ENCODE data around the gene TXNDC11.

The TXNDC11 gene

DNA sequence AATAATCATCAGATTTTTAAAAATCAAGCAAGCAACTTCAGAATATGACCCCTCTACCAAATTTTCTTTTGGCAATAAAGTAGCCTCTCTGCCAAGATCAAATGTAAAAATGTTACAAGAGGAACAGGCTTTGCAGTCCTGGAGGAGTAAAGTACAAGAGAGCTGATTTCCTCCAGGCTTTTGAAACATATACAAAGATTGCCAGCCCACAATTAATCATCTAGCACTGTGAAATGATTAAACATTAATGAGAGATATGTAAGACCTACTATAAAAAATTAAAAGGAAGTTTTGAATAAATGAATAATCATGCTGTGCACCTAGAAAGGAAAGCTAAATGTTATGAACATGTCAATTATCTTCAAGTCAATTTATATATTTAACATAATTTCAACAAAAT, 26.3 kb downstream of the TXNDC11 start:
- no peak for DNase-seq

DNA sequence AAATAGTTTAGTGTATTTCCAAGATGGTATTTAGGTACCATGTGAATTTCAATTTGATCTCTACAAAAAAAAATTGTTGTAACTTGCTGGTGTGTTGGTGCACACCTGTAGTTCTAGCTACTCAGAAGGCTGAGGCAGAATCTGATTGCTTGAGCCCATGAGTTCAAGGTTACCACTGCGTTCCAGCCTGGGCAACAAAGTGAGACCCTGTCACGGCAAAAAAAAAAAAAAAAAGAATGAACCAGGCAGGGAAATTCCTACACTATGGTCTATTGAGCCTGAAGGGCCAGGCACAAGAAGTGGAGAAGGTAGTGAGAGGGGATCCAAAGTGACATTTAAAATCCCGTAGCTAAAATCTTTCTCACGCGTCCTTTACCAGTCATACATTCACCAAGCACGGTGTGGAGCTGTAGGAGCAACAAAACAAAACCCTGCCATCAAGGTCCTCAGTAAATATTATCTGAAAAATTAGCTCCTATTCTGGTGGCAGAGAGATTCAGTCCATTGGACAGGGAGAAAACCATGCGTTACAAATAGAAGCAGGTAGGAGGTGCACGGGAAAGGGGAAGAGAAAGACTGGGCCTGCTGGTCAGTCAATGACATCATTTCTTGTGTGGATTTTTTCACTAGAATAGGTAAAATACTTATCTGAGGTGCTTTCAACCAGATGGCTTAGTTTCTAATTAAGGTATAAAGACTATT, 27.3 kb downstream of the TXNDC11 start:
- DNase-seq, result no peak

DNA sequence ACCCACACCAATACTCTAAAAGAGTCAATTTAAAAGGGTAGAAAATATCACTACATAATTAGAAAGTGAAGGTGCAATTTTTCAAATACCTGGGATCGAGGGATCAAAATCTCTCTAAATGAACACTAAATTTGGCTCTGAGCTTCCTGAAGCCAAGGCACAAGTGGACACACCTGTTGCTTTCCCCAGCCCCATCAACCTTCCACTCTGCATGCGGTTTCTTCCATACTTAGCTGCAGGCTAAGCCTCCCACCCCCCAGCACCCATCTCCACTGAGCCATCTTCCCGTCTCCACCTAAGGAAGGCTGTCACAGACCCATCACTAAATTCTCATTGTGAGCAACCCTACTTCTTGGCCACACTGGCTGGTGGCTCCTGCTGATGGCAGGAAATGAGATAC, 30.5 kb downstream of the TXNDC11 start:
- DNase-seq, result no peak

DNA sequence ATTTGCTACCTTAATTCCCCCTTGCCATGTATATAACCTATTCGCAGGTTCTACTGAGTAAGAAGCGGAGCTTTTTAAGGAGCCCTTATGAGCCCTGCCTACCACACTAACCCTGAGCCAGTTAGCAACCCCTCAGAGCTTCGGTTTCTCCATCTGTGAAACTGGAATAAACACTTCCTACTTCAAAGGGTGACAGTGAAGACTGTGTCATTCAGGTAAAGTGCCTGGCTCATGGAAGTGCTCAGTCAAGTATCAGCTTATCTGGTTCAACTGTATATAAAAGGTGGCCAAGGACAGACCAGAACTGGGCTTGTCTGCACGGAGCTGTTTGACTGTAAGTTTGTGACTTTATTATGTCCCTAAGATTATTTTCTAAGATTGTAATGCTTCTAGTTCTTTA, 31.0 kb downstream of the TXNDC11 start:
- DNase-seq, result no peak

DNA sequence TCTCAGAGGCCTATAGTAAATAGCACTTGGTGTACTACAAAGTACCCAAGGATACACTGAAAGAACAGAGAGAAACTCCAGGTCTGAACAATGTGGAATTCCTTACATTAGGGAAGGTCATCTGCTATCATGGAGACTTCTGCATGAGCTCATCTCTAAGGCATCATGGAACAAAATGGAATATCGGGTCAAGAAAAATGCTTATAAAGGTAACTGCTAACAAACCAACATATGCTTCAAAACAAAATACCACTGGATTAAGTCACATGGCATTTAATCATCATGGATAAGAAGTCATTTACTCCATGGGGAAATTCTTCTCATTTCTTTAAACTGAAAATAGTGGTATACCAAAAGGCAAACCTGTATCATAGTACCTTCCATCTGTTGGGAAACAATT, 34.2 kb downstream of the TXNDC11 start:
- DNase-seq, result no peak

DNA sequence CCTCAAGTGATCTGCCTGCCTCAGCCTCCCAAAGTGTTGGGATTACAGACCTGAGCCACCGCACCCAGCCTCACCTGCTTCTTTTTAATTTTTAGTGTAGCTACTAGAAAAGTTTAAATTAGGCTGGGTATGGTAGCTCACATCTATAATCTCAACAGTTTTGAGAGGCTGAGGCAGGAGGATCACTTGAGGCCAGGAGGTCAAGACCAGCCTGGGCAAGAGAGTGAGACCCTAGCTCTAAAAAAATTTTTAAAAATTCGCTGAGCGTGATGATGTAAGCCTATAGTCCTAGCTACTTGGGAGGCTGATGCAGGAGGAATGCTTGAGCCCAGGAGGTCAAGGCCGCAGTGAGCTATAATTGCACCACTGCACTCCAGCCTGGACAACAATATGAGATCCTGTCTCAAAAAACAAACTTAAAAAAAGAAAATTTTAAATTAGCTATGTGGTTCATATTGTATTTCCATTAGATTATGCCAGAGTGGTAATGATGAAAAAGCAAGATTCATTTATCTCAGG, 34.9 kb downstream of the TXNDC11 start:
- no peak for DNase-seq

DNA sequence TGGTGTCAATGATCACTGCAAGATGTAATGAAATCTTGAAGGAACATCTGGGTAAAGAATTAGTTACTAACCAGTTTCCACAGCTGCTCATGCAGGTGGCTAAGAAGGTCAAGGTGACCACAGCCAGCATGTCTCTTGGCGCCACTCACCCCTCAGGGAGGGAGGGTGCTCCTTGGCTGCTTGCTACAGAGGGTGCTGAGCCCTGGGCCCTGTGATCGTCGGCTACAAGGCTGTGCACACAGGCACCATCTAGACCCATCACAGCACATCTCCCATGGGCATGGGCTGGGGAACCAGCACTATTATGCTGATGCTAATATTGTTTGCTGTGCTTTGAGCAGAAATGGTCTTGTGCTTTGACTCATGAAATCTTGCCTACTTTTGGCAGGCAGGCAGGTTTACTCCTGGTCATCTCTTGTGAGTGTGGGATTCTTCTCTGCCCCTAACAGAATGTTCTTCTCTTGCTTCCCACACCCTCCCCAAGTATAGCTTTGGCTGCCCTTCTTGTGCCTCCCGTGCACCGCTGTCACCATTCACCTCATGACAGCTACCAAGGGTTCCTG, 36.4 kb downstream of the TXNDC11 start:
- no peak for DNase-seq

DNA sequence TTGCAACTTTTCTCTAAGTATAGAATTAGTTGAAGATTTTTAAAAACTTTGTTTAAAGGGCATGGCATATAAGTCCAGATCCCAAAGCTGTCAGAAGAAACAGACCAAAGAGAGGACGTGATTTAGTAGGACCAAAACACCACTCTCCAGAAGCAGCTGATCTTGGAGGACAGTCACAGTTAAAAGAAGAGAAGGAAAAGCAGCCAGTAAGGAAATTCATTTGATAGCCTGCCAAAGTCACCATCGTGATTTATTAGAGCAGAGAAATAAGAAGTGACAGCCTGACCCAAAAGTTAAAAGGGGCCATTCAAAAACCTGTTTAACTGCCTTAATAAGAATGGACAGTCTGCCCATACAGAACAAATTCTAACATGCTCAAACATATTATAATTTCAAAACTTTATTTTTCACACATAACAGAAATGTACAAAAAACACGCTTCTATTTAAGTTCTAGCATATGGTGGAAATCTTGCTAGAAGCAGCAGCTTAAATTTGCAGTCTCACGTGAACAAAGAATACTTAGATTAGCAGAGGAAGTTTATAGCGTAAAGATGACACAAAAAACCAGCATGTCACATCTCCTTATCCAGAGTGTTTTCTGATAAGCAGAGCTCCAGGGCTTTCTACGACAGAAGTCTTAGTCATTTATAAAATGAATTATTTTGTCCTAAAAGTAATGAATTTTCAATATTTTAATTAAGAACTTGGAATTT, 37.2 kb downstream of the TXNDC11 start:
- DNase-seq, result no peak

DNA sequence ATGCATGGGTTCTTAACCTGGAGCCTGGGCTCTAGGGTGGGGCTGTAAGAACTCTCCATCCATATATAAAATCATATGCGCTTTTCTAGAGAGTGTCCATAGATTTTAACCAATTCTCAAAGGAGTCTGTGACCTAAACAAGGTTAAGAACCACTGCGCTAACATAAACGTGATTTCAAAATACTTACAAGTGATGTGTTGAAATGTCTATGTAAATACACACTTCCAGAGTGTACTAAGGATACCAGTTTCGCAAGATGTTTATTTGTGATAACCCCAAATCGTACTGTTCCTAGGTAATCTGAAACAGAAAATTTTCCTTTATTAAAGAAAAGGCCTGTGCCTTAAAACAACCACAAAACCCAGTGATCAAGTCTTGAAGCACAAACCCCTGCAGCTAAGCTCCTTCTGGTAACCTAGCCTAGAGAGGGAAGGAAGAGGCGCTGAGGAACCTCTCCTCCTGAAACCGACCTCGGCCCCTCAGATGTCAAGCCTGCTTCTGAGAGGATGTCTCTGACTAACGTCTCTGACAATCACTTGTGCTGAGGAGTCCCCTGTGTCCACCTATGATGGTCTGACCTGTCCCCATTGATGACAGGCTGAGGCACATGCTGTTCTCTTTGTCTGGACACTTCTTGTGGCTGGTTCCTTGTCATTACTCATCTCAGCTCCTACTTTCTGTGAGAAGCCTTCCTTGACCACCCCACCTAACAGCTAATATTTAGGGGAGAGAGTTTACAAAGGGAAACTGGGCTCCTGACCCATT, 42.2 kb downstream of the TXNDC11 start:
- DNase-seq, result no peak

DNA sequence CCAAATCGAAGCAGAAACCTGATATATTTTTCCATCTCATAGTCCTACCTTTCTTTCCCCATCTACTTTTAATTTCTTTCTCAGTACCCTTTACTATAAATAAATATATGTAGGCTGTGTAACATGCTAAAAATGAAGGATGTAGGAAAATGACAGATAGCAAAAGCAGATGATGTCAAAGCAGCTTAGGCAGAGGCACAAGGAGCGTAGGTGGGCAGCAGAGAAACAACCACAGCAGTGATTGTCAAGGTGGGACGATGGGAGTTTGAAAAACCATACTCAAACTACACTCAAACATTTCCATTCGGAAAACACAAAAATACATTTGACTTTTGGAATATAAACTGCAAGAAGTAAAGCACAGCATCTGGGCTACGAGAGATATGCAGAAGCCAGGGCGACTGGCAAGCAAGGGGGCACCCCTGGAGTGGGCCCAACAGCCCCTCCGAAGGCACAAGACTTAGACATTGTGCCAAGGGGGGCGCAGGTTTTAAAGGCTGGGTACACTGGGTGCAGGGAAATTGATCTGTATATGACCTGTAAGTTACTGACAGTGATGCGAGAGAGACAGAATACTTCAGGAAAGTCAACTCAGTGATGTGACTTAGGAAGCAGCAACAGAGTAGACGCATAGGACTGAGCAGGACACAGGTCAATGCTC, 43.3 kb downstream of the TXNDC11 start:
- no peak for DNase-seq

DNA sequence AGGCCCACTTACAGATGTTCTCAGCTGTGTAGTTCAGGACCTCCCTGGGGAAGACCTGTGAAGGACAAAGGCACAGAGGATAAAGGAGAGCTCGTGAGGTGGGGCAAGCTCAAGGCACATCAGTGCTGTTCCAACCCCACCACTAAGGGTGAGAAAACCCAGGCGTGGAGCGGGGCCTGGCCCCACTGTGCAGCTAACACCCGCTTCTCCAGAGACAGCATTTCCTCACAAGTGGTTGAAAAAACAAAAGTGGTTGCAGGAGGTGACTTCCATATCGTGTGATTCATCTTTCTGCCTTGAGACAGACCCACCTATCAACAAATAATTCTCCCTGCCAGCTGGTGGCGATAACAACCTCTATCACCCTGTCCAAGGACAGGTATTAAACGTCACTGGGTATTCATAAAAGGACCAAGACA, 44.4 kb downstream of the TXNDC11 start:
- no peak for DNase-seq

DNA sequence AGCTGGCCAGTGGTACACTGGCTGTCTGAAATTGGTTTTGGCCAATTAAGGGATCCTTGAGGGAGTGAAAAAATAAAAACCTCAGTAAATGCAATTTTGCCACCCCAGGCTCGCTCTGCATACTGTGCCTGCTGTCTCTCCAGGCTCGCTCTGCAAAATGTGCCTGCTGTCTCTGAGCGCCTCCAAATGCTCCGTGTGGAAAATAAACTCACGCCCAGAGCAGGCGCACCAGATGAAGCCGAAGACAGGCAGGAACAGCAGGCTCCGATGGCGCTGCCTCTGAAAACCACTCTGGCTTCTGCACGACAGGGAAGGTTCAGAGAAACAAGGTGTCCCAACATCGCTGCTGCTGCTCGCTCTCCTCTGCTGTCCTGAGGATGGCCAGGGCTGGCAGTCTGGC, 45.3 kb downstream of the TXNDC11 start:
- no peak for DNase-seq

DNA sequence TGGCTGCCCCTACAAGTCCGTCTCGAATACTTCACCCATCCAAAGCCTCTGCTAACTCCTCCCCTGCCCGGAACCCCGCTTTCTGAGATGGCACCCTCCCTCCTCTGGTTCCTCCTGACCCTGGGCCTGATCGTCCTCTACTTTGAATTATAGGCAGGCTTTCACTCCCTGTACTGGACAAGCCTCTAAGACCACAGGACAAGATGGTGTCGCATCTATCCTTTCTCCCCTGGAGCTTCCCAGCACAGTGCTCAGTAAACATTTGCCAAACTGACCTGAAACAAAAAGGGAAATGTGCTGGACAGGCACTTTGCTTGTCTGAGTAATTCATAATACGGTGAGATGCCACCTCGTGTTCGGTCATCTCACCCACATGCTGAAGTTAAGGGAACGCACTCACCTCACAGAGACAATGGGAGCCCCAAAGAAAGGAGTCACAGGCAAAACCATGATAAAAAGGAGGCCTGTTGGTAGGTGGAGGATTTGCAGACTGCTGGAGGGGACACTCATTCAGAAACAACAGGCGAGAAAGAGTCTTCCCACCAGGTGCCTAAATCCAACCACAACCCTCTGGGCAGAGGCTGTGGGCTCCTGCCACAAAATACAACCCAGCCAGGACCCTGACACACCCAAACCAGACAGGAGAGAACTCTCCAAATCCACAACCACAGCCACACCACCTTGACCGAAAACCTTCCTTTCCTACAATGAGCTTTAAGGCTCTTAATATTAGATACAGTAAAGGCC, 46.2 kb downstream of the TXNDC11 start:
- no peak for DNase-seq

DNA sequence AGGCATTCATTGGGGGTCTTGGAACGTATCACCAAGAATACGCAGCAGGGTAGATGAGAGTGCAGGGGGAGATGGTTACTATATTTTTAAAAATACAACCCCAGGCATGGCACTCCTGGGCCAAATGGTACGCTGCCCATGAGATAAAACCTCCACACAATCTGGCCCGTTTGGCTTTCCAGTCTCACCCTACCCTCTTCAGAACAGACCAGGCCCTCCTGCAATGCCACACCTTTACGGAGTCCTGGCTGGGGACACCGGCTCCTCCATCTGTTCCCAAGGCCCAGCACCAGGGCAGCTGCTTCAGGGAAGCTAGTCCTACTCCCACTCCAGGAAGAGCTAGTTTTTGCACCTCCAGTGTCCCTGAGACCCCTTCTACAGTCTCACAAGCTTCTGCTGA, 50.0 kb downstream of the TXNDC11 start:
- DNase-seq, result no peak

DNA sequence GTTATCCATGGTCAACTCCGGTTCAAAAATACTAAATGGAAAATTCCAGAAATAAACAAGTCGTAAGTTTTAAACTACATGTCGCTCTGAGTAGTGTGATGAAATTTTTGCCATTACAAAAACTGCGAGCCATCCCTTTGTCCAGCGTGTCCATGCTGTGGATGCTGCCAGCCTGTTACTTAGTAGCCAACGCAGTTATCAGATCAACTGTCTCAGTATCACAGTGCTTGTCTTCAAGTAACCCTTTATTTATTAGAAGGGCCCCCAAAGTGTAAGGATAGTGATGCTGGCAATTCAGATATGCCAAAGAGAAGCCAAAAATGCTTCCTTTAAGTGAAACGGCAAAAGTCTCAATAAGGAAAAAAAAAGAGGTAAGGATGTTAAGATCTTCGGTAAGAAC, 50.5 kb downstream of the TXNDC11 start:
- DNase-seq, result no peak

DNA sequence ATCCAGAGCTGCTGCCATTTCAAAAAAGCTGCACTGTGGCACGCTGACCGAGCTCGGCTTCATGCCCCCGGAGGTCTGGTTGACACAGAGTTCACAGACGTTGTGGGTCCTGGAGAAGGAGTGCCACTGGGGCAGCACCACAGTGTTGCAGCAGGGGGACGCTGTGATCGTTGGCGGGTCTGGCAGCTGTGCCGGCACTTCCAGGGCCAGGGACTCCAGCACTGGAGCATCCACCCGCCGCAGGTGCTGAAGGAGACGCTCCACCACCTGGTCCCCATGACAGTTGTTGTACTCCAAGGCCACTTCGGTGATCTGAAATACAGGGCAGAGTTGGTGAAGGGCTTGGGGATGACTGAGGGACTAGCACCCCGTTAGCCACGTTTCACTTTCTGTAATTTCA, 50.9 kb downstream of the TXNDC11 start:
- no peak for DNase-seq

DNA sequence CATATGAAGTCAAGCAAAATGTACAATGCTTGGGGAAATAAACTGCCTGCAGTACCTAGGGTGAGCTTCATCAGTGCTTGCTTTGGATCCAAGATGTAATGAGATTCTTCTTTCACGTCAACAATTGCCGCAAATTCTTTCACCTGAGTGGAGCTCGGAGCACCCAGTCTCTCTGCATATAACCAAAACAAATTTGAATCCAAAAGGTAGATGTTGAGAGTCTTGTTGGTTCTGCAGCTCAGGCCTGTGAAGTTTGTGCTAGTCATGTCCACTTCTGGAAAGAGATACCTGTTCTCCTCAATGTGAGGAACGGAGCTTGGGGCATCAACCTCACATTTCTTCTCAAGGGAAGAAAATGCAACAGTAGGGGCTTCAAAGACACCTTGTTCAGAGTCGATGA, 51.4 kb downstream of the TXNDC11 start:
- DNase-seq, result no peak

DNA sequence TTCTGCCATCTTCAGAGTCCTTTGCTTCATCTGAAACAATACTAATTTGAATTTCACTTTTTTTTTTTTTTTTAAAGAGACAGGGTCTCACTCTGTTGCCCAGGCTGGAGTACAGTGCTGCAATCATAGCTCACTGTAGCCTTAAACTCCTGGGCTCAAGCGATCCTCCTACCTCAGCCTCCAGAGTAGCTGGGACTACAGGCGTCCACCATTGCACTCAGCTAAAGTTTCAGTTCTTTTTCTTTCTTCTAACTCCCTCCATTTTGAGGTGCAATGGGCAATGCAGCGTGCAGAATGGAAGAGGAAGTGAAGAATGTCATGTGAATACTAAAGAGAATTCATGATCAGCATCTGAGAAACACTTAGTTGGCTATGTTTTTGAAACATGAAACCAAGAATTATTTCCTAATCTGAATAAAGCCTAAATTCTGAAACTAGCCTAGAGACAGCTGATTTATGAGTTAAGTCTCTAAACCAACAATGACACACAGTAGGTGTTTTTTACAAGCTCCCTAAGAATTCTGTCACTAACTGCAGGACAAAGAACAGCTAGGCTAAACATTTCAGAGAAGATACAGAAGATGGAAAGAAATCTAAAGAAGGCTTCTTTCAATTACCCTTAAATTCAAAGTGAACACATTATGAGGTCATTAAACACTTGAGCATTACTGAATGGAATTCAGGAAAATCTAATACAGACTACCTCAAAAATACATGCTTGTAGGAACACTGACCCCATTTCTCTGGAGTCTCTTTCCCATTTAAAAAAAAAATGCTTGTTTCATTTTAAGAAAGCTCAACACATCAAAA, 53.4 kb downstream of the TXNDC11 start:
- DNase-seq, result no peak

DNA sequence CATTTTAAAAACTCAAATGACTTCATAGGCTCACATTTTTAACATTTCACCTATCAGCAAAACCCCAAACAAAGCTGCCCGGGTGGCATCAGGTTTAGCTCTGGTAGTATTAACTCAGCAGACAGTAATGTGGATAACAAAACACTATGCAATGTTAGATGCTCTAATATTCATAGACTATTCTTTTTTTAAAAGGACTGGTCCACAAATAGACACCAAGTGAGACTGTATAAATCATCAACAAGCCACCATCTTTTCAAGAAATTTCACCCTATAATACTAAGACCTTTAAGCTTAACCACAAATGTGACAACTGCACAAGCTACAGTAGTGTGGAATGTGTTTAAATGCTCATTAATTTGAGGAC, 54.2 kb downstream of the TXNDC11 start:
- no peak for DNase-seq

DNA sequence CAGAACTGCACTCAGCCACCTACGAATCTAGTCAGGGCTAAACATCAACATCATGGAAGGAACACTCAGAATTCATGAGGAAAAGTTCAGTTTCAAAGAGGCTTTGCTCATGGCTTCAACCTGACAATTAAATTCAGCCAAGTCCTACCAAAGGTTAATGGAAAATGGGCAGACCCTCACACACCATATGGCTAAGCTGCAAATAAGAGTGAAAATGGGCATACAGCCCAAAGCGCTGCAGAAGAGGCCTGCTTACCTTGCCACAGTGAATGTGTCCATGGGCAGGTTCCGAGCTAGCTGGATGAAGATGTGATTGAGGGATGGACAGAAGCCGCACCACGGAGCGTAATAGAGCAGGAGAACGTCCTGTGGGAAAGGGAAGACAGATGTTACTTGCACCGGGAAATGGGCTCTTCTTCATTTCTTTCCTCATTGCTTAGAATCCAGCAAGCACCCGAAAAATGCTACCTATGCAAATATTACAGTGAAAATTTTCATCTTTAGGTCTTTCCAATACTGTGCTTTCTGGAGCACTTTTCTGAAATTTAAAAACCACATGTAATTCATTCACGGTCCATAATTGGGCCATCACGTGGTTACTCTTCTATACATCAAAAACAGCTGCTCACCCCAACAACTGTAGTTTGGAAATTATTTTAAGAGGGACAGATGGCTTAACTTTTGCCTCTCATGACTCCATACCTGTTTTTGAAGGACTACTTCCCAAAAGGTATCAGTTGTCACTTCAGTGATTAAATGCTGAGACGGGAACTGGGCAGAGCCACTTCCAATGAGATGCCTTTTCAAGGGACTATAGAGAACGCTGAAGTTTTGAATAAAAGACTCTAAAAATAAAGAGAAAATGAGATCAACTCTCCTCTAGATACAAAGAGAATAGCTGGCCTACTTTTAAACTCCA, 54.8 kb downstream of the TXNDC11 start:
- DNase-seq, result no peak
